NCI-H2029 (cell line): ENCODE data around the gene TMEM132D.
"Not testable (repeated sequence)": the region's sequence is repeated elsewhere in the genome, so short reads cannot be mapped to it uniquely, and the experiment has no call there.

ENCODE experiments used
- DNase-seq: peaks from one replicate; lab custom pipeline; 2025; lab: John Stamatoyannopoulos, UW

Gene TMEM132D

DNA sequence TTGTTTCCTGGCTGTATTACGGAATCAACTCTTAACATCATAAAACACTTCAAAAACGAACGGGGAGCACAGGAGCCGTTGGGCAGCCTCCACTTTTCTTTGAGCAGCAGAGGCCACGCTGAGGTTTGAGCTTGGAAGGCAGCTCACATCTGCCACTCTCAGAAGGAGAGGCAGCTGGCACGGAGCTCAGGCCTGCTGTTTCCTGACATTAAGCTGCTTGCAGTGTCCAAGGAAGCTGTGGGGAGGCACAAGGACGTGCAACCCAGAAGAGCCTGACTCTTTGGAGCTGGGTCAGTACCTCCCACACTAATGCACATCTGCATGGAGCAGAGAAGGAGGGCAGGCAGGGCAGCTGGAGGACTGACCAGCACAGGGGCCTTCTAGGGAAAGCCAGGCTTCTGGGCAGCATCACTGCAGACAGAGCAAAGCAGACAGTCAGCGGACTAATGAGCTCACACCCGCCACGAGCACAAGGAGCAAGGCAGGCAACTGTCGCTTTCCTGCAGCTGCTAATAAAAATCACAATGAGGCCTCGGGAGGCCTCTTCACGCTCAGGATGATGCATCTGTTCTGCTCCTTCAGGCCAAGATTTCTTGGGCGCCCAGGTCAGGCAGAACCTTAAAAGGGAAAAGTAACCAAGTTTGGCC lies 839.5 kb downstream of the TMEM132D start:
- DNase-seq = peak; percentile 37

- DNase-seq = peak; percentile 44
These were observed 840.2 kb downstream of the TMEM132D start for GRCh38 chr12:129063600-129063999.

DNA sequence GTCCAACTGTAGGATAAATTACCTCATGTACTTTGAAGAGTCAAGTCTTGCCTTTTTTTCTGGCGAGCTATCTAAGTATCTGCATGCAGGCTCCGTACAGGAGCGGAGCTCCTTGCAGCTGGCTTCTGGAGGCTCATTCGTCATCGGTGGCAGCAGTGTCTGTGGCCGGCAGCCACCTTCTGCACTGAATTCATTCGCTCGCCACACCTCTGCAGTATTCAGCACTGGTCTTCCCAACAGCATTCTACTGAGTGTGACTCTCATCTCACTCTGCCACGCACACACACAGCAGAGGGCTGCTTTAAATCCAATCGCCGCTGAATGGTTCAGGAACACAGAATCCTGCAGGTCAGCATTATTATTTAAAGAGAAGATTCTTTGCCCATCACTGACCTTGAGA lies 850.6 kb downstream of the TMEM132D start:
- DNase-seq = no peak

DNA sequence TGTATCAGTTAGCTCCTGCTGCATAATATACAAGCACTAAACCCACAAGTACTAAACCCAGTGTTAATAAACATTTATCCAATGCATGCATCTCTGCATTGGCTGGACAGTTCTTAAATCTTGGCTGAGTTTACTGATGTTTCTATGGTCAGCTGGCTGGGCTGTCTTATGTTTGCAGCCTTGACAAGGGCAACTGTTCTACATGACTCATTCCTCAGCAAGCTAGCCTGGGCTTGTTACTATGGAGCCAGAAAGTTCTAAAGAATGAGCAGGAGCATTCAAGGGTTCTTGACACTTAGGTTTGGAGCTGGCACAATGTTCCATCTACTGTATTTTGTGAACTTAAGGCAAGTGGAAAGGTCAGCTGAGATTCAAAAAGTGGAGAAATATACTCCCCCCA lies 851.5 kb downstream of the TMEM132D start:
- no peak for DNase-seq

- DNase-seq = no peak
These were observed 853.9 kb downstream of the TMEM132D start for GRCh38 chr12:129049917-129050316.

DNA sequence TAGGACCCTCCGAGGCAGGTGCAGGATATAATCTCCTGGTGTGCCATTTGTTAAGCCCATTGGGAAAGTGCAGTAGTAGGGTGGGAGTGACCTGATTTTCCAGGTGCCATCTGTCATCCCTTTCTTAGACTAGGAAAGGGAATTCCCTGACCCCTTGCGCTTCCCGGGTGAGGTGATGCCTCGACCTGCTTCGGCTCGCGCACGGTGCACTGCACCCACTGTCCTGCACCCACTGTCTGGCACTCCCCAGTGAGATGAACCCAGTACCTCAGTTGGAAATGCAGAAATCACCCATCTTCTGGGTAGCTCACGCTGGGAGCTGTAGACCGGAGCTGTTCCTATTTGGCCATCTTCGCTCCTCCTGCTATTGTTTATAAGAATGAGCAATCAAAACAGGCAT lies 860.5 kb downstream of the TMEM132D start:
- not testable (repeated sequence) for DNase-seq

DNA sequence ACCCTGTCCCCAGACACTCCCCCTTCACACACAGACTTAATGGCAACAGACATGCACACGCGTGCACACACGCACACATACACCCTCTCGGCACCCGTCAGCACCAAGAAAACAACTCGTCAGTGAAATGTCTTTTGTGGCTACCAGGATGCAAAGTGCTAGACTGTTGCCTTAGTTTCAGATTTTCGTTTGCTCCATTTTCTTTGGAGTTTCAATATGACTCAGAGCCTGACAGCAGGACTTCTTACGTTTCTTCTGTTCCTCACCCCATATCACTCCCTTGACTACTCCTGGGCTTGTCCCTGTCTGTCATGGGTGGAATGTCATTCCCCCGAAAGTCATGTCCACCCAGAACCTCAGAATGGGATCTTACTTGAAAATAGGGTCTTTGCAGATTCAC lies 867.7 kb downstream of the TMEM132D start:
- DNase-seq = no peak

GRCh38 chr12:129034558-129035289 lies 869.1 kb downstream of the TMEM132D start:
- no peak for DNase-seq

DNA sequence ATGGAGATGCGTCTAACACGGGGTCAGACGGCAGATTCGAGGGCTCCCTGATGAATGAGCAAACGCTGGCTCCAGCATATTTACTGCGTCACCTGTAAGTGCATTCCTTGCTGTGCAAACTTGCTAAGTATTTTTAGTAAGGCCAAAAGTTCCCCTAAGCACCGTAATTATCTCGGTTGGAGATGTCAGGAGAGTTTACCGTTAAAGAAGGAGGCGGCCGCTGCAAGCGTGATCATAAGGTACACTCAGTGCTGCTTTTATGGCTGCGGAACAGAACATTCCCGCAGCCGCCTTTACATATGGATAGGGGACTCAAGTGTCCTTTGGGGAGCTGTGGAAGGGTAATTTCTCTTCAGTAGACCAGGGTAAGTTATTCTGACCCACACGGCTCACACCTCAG lies 875.0 kb downstream of the TMEM132D start:
- DNase-seq = no peak

DNA sequence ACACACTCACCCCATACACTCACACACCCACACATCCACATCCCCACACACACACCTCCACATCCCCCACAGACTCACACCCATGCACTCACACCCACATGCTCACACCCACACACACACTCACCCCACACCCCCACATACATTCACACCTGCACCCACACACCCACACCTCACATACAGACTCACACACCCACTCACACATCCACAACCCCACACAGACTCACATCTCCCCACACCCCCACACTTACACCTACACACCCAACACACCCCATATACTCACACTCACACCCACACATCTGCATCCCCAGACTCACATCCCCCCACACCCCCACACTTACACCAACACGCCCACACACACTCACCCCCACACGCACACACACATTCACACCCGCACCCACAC lies 878.8 kb downstream of the TMEM132D start:
- no peak for DNase-seq
